GM21619 (cell line): ENCODE measurements around the gene XPNPEP2.
"Not testable (repeated sequence)": the region's sequence is repeated elsewhere in the genome, so short reads cannot be mapped to it uniquely, and the experiment has no call there.

ENCODE experiments used
- ATAC-seq: cut with Tn5 transposase; IDR thresholded peaks from one replicate; pipeline ENCODE4 v1.9.1; 2021; ENCODE audit not compliant: unreplicated experiment

XPNPEP2 gene

GRCh38 chrX:129719268-129719667, 19.5 kb upstream of the XPNPEP2 start:
- no peak for ATAC-seq

- no peak for ATAC-seq
Measured at GRCh38 chrX:129719931-129720530, 18.7 kb upstream of the XPNPEP2 start.

GRCh38 chrX:129720741-129721140, 18.0 kb upstream of the XPNPEP2 start:
- ATAC-seq = no peak

GRCh38 chrX:129721414-129721813, 17.4 kb upstream of the XPNPEP2 start:
- ATAC-seq = no peak

GRCh38 chrX:129721870-129722269, 16.9 kb upstream of the XPNPEP2 start:
- no peak for ATAC-seq

GRCh38 chrX:129723511-129723910, 15.3 kb upstream of the XPNPEP2 start:
- ATAC-seq = no peak

- no peak for ATAC-seq
Measured at GRCh38 chrX:129724754-129725153, 14.0 kb upstream of the XPNPEP2 start.

GRCh38 chrX:129726307-129727111, 12.3 kb upstream of the XPNPEP2 start:
- ATAC-seq = no peak

GRCh38 chrX:129728061-129728460, 10.7 kb upstream of the XPNPEP2 start:
- no peak for ATAC-seq

GRCh38 chrX:129731228-129731627, 7.6 kb upstream of the XPNPEP2 start:
- ATAC-seq = no peak

GRCh38 chrX:129732857-129733256, 5.9 kb upstream of the XPNPEP2 start:
- no peak for ATAC-seq

- ATAC-seq = no peak
Measured at GRCh38 chrX:129733335-129733734, 5.4 kb upstream of the XPNPEP2 start.

- no peak for ATAC-seq
Measured at GRCh38 chrX:129736491-129736890, 2.3 kb upstream of the XPNPEP2 start.

- peak; percentile 58 for ATAC-seq
Measured at GRCh38 chrX:129737916-129738315, 863 bp upstream of the XPNPEP2 start.

GRCh38 chrX:129739578-129739977, 799 bp downstream of the XPNPEP2 start:
- no peak for ATAC-seq

GRCh38 chrX:129741880-129742758, 3.3 kb downstream of the XPNPEP2 start:
- no peak for ATAC-seq

- ATAC-seq = not testable (repeated sequence)
Measured at GRCh38 chrX:129742759-129743152, 4.0 kb downstream of the XPNPEP2 start.

- ATAC-seq = no peak
Measured at GRCh38 chrX:129743821-129744220, 5.0 kb downstream of the XPNPEP2 start.

GRCh38 chrX:129744861-129745321, 6.1 kb downstream of the XPNPEP2 start:
- ATAC-seq = no peak

- no peak for ATAC-seq
Measured at GRCh38 chrX:129746557-129747470, 8.0 kb downstream of the XPNPEP2 start.
